Activated B cell treated with CpG ODN at 0.5 μM for 24 hours (primary cell): Measurements from ENCODE around the gene MYOZ1. TPM values are rescaled to one million over a fixed set of nuclear protein-coding genes. Genes with fewer than 3 reads are reported as not detected.

Source experiments
- ATAC-seq: fragments of 200-7000 bp; cut with Tn5 transposase; one replicate; pipeline ENCODE4 v1.10.0; 2021; ENCODE audit warnings: low read depth, mild to moderate bottlenecking, moderate library complexity
- CTCF ChIA-PET: fragments of 350-600 bp; sonication (Branson Sonifier 250); formaldehyde crosslinking; loops from one replicate; lab custom pipeline; 2021; ENCODE audit warnings: antibody characterized with exemption; lab: Charles Lee
- POLR2A ChIA-PET: fragments of 350-600 bp; sonication (Branson Sonifier 250); formaldehyde crosslinking; loops from one replicate; lab custom pipeline; 2021; ENCODE audit warnings: antibody characterized with exemption; lab: Charles Lee
- DNase-seq: peaks from one replicate; pipeline ENCODE4 v3.0.0; 2022
- H3K27ac Mint-ChIP-seq: one replicate; pipeline ENCODE4 v1.8.0; 2020; ENCODE audit warnings: mixed read lengths
- H3K27me3 Mint-ChIP-seq: one replicate; pipeline ENCODE4 v1.8.0; 2021; ENCODE audit warnings: mixed read lengths
- H3K36me3 Mint-ChIP-seq: one replicate; pipeline ENCODE4 v1.8.0; 2021; ENCODE audit warnings: low read depth, mixed read lengths
- H3K4me1 Mint-ChIP-seq: one replicate; pipeline ENCODE4 v1.8.0; 2021; ENCODE audit warnings: mixed read lengths
- H3K4me3 Mint-ChIP-seq: one replicate; pipeline ENCODE4 v1.8.0; 2020; ENCODE audit warnings: mild to moderate bottlenecking, mixed read lengths
- H3K9me3 Mint-ChIP-seq: one replicate; pipeline ENCODE4 v1.8.0; 2020; ENCODE audit warnings: mixed read lengths
- intact Hi-C: fragments of 100-400 bp; cut with micrococcal nuclease; formaldehyde crosslinking; loops from one replicate; pipeline ENCODE4 v1.15.1; 2024
- total RNA-seq: library from RNA; stranded (reverse); gene quantifications from 2 replicates; pipeline ENCODE4 v1.2.3, GENCODE V29; 2022
- TF ChIP-seq, protein P1 (sequence below): fragments of 200-600 bp; IDR thresholded peaks from one replicate; pipeline ENCODE4 v1.8.0; 2022; ENCODE audit warnings: antibody characterized with exemption, mild to moderate bottlenecking

The MYOZ1 gene
- total RNA-seq, 1 donor from 2014 or later = not detected

- Mint-ChIP-seq H3K27ac (peak overlapping the region; percentile 26), H3K9me3 (no peaks in the 10 kb centered on the region), H3K4me1 (peaks cover 13% of the 10 kb centered on the region), H3K36me3 (no peaks in the 10 kb centered on the region), H3K27me3 (peaks cover 4% of the 10 kb centered on the region), H3K4me3 (peak overlapping the region; percentile 65)
- TF ChIP-seq, protein P1, sequence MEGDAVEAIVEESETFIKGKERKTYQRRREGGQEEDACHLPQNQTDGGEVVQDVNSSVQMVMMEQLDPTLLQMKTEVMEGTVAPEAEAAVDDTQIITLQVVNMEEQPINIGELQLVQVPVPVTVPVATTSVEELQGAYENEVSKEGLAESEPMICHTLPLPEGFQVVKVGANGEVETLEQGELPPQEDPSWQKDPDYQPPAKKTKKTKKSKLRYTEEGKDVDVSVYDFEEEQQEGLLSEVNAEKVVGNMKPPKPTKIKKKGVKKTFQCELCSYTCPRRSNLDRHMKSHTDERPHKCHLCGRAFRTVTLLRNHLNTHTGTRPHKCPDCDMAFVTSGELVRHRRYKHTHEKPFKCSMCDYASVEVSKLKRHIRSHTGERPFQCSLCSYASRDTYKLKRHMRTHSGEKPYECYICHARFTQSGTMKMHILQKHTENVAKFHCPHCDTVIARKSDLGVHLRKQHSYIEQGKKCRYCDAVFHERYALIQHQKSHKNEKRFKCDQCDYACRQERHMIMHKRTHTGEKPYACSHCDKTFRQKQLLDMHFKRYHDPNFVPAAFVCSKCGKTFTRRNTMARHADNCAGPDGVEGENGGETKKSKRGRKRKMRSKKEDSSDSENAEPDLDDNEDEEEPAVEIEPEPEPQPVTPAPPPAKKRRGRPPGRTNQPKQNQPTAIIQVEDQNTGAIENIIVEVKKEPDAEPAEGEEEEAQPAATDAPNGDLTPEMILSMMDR = peak; percentile 62
- POLR2A ChIA-PET = interaction anchor here (0.6 to 1.8 kb wide), 6 partner anchors 18 to 397 kb away, joined by 3 to 7 read pairs (median 6); partner anchors contain the start of genes DNAJC9 and PPP3CB
- peak; percentile 69 for ATAC-seq
- intact Hi-C loops = loop anchor here (1.0 to 10.0 kb wide), 5 partner anchors 19 to 1591 kb away; partner anchors contain the start of genes COMTD1, ECD and FAM149B1
- CTCF ChIA-PET = interaction anchor here (0.6 to 7.6 kb wide), 17 partner anchors 10 to 380 kb away, joined by 3 to 90 read pairs (median 3); no protein-coding TSS in a partner anchor
- DNase-seq = no peak
These were observed 2.9 kb upstream of the MYOZ1 start for GRCh38 chr10:73644015-73644743.

- TF ChIP-seq, protein P1 = no peak
- Mint-ChIP-seq H3K4me3 (no peak overlapping the region), H3K4me1 (peaks cover 13% of the 10 kb centered on the region), H3K36me3 (no peaks in the 10 kb centered on the region), H3K27ac (no peak overlapping the region), H3K9me3 (no peaks in the 10 kb centered on the region), H3K27me3 (peaks cover 4% of the 10 kb centered on the region)
- DNase-seq (no peak), ATAC-seq (no peak)
- ChIA-PET POLR2A (interaction anchor here (1.0 to 1.8 kb wide), 4 partner anchors 18 to 396 kb away, joined by 4 to 7 read pairs (median 6); partner anchors contain the start of genes DNAJC9 and PPP3CB), CTCF (interaction anchor here (0.6 to 7.6 kb wide), 13 partner anchors 12 to 379 kb away, joined by 3 to 90 read pairs (median 4); no protein-coding TSS in a partner anchor)
- intact Hi-C loops = loop anchor here (5.0 to 10.0 kb wide), 2 partner anchors 476 to 1591 kb away; partner anchors contain the start of genes COMTD1, ECD and FAM149B1
These were observed 2.1 kb upstream of the MYOZ1 start for GRCh38 chr10:73643362-73643761.

- Mint-ChIP-seq H3K27ac (no peak overlapping the region), H3K36me3 (no peaks in the 10 kb centered on the region), H3K27me3 (peaks cover 4% of the 10 kb centered on the region), H3K4me1 (peaks cover 8% of the 10 kb centered on the region), H3K4me3 (no peak overlapping the region), H3K9me3 (no peaks in the 10 kb centered on the region)
- TF ChIP-seq, protein P1 = no peak
- no peak for DNase-seq
- ChIA-PET POLR2A (no interaction called here), CTCF (no interaction called here)
- intact Hi-C loops = no loop called here
- no peak for ATAC-seq
These were observed 2.0 kb downstream of the MYOZ1 start for GRCh38 chr10:73639286-73639685.

DNA sequence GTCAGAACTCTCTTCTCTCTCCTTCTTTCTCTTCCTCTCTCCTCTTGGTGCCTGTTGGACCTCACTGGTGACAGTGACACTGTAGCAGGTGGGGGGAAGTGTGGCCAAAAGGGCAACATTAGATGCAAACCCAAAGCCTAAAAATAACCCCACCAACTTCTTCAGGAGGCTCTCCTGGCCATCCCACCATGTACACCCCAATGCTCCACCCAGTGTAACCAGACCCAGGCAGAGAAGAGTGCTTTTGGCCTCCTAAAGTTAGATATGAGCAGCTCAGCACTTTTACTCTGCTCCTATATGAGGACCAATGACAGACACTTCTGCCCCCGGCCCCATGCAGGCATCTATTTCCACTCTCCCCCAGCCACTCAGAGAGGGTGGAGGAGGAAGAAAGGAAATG lies 5.5 kb downstream of the MYOZ1 start:
- no peaks in the 10 kb centered on the region for H3K4me1 Mint-ChIP-seq
- ATAC-seq (no peak), DNase-seq (no peak)
- intact Hi-C loops = no loop called here
- H3K36me3 Mint-ChIP-seq = no peaks in the 10 kb centered on the region
- no peaks in the 10 kb centered on the region for H3K27me3 Mint-ChIP-seq
- TF ChIP-seq, protein P1 = no peak
- no peak overlapping the region for H3K4me3 Mint-ChIP-seq
- H3K27ac Mint-ChIP-seq = no peak overlapping the region
- ChIA-PET POLR2A (no interaction called here), CTCF (no interaction called here)
- H3K9me3 Mint-ChIP-seq = no peaks in the 10 kb centered on the region

DNA sequence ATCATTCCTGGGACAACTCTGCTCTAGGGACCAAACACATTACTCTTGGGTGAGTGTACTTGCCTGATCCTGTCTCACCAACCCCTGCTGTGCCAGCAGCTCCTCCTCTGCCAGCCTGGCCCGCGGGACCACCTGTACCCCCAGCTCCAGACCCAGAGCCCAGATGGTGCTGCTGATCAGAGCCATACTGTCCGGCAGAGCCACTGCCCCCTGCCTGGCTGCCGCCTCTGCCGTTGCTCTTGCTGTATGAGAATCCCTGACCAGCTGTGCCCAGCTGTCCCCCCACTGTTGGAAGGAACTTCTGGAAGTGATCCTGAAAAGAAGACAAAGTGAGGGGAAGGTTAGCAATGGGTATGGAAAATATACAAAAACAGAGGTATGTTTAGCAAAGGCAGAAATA lies 6.9 kb downstream of the MYOZ1 start:
- Mint-ChIP-seq H3K27me3 (no peaks in the 10 kb centered on the region), H3K4me3 (no peak overlapping the region), H3K36me3 (no peaks in the 10 kb centered on the region), H3K9me3 (no peaks in the 10 kb centered on the region), H3K4me1 (no peaks in the 10 kb centered on the region), H3K27ac (no peak overlapping the region)
- ATAC-seq (no peak), DNase-seq (no peak)
- TF ChIP-seq, protein P1 = no peak
- ChIA-PET POLR2A (no interaction called here), CTCF (interaction anchor here (1.4 kb wide), 1 partner anchor 10 kb away, joined by 4 read pairs; no protein-coding TSS in a partner anchor)
- intact Hi-C loops = no loop called here
